Ovary (tissue), 3 donors: ENCODE measurements around the gene ZNF346.

Source experiments
- EP300 ChIP-seq: sonication (generic); formaldehyde crosslinking; IDR thresholded peaks from one replicate; pipeline ENCODE4 v1.6.1; 2017; ENCODE audit warnings: antibody characterized with exemption
- POLR2A ChIP-seq: fragments of 450-650 bp; IDR thresholded peaks from one replicate; pipeline ENCODE4 v1.6.1; 2017; ENCODE audit warnings: antibody characterized with exemption, mild to moderate bottlenecking, moderate library complexity
- TF ChIP-seq, protein P1 (sequence below), 3 donors: fragments of 450-650 bp in 2 of 3; fragments of 200-600 bp in 1 of 3; IDR thresholded peaks; one replicate each; pipeline versions ENCODE4 v1.5.1 to v1.8.0; 2016 to 2022; ENCODE audit warnings: antibody characterized with exemption in 3 of 3, mild to moderate bottlenecking in 1 of 3
- donor health status: DM: no; HTN: no; CAD: no.

DNA sequence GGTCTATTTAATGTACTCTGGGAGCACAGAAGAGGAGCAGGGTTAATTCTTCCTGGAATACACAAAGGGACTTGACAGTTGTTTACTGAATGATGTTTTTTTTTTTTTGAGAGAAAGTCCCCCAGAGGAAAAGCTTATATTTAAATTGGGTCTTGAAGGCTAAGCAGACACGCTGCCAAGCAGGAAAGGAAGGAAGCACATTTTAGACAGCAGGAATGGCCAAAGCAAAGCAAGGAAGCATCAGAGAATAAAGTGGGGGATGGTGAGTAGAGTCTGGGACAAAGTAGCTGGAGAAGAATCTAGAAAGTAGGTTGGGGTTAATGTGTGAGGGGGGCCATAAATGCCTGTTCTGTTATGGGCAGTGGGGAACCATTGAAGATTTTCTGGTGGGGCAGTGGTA lies 21.5 kb downstream of the ZNF346 start:
- TF ChIP-seq, protein P1, sequence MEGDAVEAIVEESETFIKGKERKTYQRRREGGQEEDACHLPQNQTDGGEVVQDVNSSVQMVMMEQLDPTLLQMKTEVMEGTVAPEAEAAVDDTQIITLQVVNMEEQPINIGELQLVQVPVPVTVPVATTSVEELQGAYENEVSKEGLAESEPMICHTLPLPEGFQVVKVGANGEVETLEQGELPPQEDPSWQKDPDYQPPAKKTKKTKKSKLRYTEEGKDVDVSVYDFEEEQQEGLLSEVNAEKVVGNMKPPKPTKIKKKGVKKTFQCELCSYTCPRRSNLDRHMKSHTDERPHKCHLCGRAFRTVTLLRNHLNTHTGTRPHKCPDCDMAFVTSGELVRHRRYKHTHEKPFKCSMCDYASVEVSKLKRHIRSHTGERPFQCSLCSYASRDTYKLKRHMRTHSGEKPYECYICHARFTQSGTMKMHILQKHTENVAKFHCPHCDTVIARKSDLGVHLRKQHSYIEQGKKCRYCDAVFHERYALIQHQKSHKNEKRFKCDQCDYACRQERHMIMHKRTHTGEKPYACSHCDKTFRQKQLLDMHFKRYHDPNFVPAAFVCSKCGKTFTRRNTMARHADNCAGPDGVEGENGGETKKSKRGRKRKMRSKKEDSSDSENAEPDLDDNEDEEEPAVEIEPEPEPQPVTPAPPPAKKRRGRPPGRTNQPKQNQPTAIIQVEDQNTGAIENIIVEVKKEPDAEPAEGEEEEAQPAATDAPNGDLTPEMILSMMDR (IDR thresholded peaks at IDR 0.05), result no peak
- TF ChIP-seq POLR2A (no peak), EP300 (no peak)
